ENCODE data around the gene CNR2.

The CNR2 gene

GRCh38 chr1:23953020-23953419, 39.9 kb upstream of the CNR2 start:
- TF ChIP-seq FOXP2 (optimal IDR thresholded peaks at IDR 0.05; ENCODE audit: borderline replicate concordance, extremely low read depth, extremely low read length, insufficient read depth) (no peak), REST (IDR thresholded peaks at IDR 0.05; ENCODE audit: insufficient read depth in 1 of 2, low read depth in 2 of 2, low read length in 2 of 2) (no peak), POLR2AphosphoS5 (IDR thresholded peaks at IDR 0.05; ENCODE audit: low read depth, low read length) (no peak), SIN3A (IDR thresholded peaks at IDR 0.05; ENCODE audit: borderline replicate concordance, insufficient read depth, low read length) (no peak), TAF1 (IDR thresholded peaks at IDR 0.05; ENCODE audit: borderline replicate concordance, insufficient read depth, low read length) (no peak)

- no peak for TF ChIP-seq FOXP2 (optimal IDR thresholded peaks at IDR 0.05; ENCODE audit: borderline replicate concordance, extremely low read depth, extremely low read length, insufficient read depth)
- TF ChIP-seq POLR2AphosphoS5 (IDR thresholded peaks at IDR 0.05; ENCODE audit: low read depth, low read length): no peak
These were observed 34.2 kb upstream of the CNR2 start for GRCh38 chr1:23947366-23947765.

- peak; percentile 57 to 88; a peak in 3 of 4 replicates for TF ChIP-seq REST (IDR thresholded peaks at IDR 0.05; ENCODE audit: insufficient read depth in 1 of 2, low read depth in 2 of 2, low read length in 2 of 2)
- TF ChIP-seq TAF1 (IDR thresholded peaks at IDR 0.05; ENCODE audit: borderline replicate concordance, insufficient read depth, low read length): no peak
These were observed 23.5 kb upstream of the CNR2 start for GRCh38 chr1:23936481-23937176.

GRCh38 chr1:23931491-23931880, 18.3 kb upstream of the CNR2 start:
- TF ChIP-seq POLR2AphosphoS5 (IDR thresholded peaks at IDR 0.05; ENCODE audit: low read depth, low read length) (no peak), FOXP2 (optimal IDR thresholded peaks at IDR 0.05; ENCODE audit: borderline replicate concordance, extremely low read depth, extremely low read length, insufficient read depth) (no peak), TAF1 (IDR thresholded peaks at IDR 0.05; ENCODE audit: borderline replicate concordance, insufficient read depth, low read length) (no peak), SIN3A (IDR thresholded peaks at IDR 0.05; ENCODE audit: borderline replicate concordance, insufficient read depth, low read length) (no peak), REST (IDR thresholded peaks at IDR 0.05; ENCODE audit: insufficient read depth in 1 of 2, low read depth in 2 of 2, low read length in 2 of 2) (no peak)

- TF ChIP-seq REST (IDR thresholded peaks at IDR 0.05; ENCODE audit: insufficient read depth in 1 of 2, low read depth in 2 of 2, low read length in 2 of 2) (no peak), SIN3A (IDR thresholded peaks at IDR 0.05; ENCODE audit: borderline replicate concordance, insufficient read depth, low read length) (no peak), TAF1 (IDR thresholded peaks at IDR 0.05; ENCODE audit: borderline replicate concordance, insufficient read depth, low read length) (no peak), FOXP2 (optimal IDR thresholded peaks at IDR 0.05; ENCODE audit: borderline replicate concordance, extremely low read depth, extremely low read length, insufficient read depth) (no peak), POLR2AphosphoS5 (IDR thresholded peaks at IDR 0.05; ENCODE audit: low read depth, low read length) (no peak)
These were observed 17.8 kb upstream of the CNR2 start for GRCh38 chr1:23930861-23931490.
